NB4 (cell line): ENCODE measurements around the gene LY6G5B.

Source experiments
- DNase-seq: peaks from one replicate; pipeline ENCODE4 v3.0.0; 2010; ENCODE audit warnings: low read depth
- H3K4me3 ChIP-seq: one replicate; pipeline ENCODE4 v1.5.1; 2011; ENCODE audit warnings: mild to moderate bottlenecking, low read depth, low read length, moderate library complexity
- MAX ChIP-seq: IDR thresholded peaks from 2 replicates; pipeline ENCODE4 v1.6.1; 2011; ENCODE audit warnings: low read depth, low read length
- MYC ChIP-seq: IDR thresholded peaks from 2 replicates; pipeline ENCODE4 v1.6.1; 2011; ENCODE audit warnings: low read depth, low read length
- POLR2A ChIP-seq: IDR thresholded peaks from 2 replicates; pipeline ENCODE4 v1.6.1; 2011; ENCODE audit warnings: mild to moderate bottlenecking; ENCODE audit not compliant: insufficient read length; ENCODE audit errors: extremely low read depth
- TF ChIP-seq, protein P1 (sequence below): IDR thresholded peaks from one replicate; pipeline ENCODE4 v1.5.1; 2012; ENCODE audit warnings: low read depth, low read length

Gene LY6G5B

GRCh38 chr6:31701666-31702404 is 32.1 kb downstream of the LY6G5B start:
- H3K4me3 ChIP-seq, result peak overlapping the region; percentile 97
- DNase-seq, result no peak
- TF ChIP-seq MYC (no peak), MAX (no peak), POLR2A (no peak)
- TF ChIP-seq, protein P1, sequence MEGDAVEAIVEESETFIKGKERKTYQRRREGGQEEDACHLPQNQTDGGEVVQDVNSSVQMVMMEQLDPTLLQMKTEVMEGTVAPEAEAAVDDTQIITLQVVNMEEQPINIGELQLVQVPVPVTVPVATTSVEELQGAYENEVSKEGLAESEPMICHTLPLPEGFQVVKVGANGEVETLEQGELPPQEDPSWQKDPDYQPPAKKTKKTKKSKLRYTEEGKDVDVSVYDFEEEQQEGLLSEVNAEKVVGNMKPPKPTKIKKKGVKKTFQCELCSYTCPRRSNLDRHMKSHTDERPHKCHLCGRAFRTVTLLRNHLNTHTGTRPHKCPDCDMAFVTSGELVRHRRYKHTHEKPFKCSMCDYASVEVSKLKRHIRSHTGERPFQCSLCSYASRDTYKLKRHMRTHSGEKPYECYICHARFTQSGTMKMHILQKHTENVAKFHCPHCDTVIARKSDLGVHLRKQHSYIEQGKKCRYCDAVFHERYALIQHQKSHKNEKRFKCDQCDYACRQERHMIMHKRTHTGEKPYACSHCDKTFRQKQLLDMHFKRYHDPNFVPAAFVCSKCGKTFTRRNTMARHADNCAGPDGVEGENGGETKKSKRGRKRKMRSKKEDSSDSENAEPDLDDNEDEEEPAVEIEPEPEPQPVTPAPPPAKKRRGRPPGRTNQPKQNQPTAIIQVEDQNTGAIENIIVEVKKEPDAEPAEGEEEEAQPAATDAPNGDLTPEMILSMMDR, result no peak

- H3K4me3 ChIP-seq, result peak overlapping the region; percentile 97
- no peak for DNase-seq
- no peak for TF ChIP-seq MAX
- TF ChIP-seq MYC, result no peak
- TF ChIP-seq, protein P1, result no peak
- TF ChIP-seq POLR2A, result no peak
Measured at GRCh38 chr6:31702405-31702818, 32.6 kb downstream of the LY6G5B start.

DNA sequence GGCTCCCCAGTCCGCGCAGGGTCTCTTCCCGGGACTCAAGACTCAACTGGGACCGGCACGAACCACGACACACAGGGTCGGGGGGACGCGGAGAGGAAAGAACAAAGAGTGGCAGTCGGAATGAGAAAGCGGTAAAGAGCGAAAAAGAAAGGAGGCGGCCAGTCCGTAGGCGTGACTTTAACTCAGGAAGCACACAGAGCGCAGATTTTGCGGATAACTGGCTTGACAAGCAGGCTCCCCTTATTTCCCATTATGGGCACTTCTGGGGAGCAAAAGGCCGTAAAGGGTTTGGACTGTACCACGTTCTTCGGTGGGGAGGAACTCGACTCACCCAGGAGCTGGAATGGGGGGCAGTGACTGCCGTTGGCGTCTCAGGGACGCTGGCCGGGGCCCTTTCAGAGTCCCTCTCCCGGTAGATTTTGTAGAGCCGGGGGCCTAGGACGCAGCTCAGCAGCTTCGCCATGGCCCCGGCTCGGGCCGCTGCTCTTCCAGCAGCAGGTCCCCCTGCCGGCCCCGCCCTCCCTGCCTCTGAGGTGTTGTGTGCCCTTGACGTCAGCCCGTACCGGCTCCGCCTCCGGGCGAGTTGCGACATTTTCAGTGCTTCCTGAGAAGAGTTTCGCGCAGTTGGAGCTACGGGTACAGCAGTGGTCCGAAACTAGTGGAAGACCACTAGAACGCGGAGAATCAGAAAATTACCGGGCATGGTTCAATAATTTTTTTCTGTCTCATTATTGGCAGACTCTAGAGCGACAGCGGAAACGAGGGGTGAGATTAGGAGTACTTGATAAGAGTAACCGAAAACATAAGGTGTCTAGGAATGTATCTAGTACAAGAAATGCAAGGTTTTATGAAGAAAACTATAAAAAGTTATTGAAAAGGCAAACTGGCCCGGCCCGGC is 33.3 kb downstream of the LY6G5B start, which contains the start of gene ABHD16A:
Gene ABHD16A, minus strand, starts transcription at position 506 of the 898 bp plus-strand sequence. Its CDS starts 43 bp downstream, at position 463.
- TF ChIP-seq POLR2A (peak; percentile 85), MAX (peak; percentile 35), MYC (peak; percentile 78)
- TF ChIP-seq, protein P1, result no peak
- peak; percentile 100 for DNase-seq
- H3K4me3 ChIP-seq, result peak within 1 kb of the TSS; percentile 97

- TF ChIP-seq, protein P1, result no peak
- TF ChIP-seq POLR2A (no peak), MAX (no peak)
- DNase-seq, result no peak
- H3K4me3 ChIP-seq, result no peak overlapping the region
Measured at GRCh38 chr6:31705931-31706330, 36.2 kb downstream of the LY6G5B start.

GRCh38 chr6:31706599-31706998 is 36.8 kb downstream of the LY6G5B start, which contains the start of gene LY6G6F:
Gene LY6G6F (plus strand): TSS chr6:31706866. CDS start chr6:31706907, 41 bp downstream.
- DNase-seq, result no peak
- TF ChIP-seq MAX (no peak), POLR2A (no peak), MYC (no peak)
- TF ChIP-seq, protein P1, result no peak
- H3K4me3 ChIP-seq, result no peak within 1 kb of the TSS
